Activated CD4-positive, CD25-positive, alpha-beta regulatory T cell treated with anti-CD3 and anti-CD28 coated beads, Interleukin-2, amount 50 U/mL, for 72 hours (primary cell): ENCODE results near the gene CEP128.

Experiments used
- DNase-seq: peaks from one replicate; pipeline ENCODE4 v3.0.0; 2021

Gene CEP128

DNA sequence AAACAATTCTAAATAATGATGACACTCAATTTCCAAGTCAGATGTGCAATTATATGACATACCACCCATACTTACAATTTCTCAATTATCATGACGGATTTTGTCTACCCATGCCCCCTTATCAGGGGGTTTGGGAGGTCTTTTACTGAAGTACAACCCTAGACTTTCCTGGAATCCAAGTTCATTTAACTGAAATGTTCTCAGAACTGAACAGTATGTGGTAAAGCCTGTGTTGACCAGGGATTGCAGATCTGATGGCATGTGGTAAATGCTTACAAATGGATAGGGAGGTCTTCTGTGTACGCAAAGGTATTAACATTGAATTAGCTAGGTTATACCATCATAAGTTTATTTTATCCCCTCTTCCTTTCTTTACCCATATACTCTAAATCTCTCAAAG, 281.8 kb downstream of the CEP128 start:
- no peak for DNase-seq

DNA sequence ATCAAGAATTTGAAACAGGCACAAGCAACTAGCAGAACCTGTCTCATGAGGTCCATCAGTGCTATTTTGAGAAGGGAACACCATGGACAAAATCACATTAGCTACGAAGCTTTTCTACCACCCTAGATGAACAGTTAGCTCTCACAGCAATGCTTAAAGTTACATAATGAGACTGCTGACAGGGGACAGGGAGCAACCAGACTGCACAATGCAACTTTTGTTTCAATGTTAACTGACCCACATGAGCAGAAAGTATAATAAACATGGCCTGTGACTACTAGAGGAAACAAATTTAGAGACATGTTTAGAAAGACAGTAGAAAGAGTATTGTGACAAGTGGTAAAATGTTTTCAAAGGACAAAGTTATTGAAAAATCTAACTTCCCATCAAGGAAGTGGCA, 282.8 kb downstream of the CEP128 start:
- no peak for DNase-seq

DNA sequence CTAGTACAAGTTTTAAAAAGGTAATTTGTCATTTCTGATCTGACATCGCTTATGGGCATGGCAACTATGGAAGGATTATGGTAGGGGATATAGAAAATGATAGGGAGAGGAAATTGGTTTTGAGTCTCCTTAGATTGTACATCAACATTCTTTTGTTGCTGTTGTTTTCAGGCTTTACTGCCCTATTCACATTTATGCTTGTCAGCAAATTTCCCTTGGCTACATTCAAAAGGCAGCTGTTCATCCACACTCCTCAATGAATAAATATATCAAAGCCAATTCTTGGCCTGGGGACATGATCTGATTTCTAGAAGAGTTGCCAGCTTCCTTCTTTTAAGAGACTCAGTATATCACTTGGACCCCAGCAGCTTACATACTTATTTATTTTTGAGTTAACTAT, 283.4 kb downstream of the CEP128 start:
- DNase-seq: no peak

DNA sequence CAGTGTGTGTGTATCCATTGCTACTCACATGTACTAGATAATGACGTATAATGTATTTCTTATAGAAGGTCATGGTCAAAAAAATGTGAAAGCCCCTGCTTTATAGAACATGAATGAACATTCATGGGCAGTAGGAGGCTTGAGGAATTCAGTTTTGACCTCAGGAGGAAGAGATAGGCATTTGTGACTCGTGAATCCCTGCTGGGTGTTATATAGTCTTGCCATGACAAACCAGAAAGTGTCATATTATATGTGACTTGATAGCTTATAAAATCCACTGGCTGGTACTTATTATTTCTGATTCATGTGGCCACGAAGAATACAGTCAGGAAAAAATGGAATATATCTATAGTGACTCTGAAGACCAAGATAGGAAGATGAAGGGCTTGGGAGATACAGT, 287.6 kb downstream of the CEP128 start:
- no peak for DNase-seq

DNA sequence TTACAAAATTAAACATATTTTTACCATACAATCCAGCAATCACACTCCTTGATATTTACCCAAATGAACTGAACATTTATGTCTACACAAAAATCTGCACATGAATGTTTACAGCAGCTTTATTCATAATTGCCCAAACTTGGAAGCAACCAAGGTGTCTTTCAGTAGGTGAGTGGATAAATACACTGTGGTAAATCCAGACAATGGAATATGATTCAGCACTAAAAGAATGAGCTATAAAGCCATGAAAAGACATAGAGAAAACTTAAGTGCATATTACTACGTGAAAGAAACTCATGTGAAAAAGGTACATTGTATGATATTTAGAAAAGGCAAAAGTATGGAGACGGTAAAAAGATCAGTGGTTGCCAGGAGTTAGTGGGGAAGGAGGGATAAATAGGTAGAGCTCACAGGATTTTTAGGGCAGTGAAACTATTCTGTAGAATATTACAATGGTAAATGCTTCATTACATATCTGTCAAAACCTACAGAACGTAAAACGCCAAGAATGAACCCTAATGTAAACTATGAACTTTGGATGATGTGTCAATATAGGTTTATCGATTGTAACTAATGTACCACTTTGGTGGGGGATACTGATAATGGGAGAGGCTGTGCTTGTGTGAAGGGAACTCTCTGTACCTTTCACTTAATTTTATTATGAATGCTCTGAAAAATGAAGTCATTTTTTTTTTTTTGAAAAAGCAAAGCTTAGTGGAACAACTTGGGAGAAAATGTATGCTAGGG, 295.7 kb downstream of the CEP128 start:
- DNase-seq: no peak

DNA sequence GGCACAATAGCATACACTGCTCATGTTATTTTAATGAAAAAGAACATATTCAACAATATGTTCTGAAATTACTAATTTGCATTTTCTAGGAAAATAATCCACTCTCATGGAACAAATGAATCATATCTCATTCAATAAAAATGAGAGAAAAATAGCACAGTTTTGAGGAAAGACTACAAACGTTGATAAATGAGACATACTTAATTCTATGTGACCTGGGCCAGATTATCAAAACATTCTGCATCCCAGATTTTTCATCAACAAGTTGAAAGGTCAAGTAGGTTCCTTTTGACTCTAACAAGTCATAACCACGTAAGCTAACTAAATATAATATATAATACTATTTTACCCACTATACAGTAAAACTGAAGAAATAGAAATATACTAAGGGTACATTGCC, 296.7 kb downstream of the CEP128 start:
- no peak for DNase-seq

DNA sequence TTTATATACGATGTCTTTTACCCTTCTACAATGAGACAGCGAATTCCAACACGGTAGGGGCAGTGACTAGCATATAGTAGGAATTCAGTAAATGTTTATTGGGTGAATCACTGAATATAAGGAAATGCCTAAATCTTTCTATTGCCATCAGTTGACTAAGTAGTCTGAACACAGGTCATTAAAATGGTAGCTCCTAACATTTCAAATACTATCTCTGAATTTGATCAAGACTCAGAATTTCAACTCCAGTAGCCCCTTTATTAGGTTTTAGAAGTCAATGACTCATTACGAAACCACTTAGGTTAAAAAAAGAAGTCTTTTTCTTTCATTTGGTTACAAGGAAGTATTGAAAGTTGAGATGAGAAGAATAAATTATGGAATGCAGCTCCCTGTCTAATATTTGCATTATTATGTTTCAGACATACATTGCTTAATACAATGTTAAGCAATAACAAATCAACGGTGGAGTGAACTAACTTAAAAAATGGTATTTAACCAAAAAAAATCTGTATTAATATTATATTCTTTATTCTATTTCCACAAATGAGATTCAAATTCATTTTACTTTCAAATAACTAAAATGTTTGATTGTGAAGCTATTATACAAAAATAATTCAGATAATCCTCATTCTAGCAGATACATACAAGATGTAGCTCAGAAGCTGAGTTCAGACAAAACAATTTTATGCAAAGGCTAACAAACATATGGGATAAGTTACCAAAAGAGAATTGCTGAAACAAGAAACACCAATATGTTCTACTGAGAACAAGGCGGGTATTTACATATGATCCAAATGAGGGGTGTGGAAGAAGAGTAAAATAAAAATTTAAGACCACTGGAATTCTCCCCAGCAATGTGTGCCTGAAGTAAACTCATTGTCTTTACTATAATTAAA, 302.7 kb downstream of the CEP128 start:
- no peak for DNase-seq

DNA sequence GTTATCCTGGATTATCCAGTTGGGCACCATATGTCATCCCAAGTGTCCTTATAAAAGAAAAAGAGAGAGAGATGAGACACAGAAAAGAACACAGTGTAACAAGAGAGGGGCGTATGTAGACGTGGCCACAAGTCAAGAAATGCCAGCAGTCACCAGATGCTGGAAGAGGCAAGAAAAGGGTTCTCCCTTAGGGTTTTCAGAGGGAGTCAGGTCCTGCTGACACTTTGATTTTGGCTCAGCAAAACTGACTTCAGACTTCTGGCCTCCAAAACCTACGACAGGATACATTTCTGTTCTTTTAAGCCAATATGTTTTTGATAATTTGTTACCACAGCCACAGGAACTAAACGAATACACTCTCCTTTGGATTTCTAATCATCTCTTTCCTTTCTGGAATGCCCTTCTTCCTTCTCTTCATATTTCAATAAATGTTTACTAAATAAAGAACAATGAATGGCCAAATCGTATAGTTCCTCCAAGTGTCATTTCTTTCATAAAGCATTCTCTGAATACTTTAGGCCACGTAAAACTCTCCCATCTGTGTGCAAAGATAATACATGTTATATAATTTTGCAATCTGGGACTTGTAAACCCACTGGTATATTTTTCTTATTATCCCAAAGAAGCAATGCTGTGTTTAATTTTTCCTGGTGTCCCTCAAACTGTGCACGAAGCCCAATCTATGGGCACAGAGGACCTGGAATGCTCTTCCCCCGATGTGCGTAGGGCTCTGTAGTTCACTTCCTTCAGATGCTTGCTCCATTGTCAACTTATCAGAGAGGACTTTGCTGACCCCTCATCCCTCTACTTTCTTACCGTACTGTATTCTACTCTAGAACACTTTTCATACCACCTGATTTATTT, 303.6 kb downstream of the CEP128 start:
- DNase-seq: no peak

DNA sequence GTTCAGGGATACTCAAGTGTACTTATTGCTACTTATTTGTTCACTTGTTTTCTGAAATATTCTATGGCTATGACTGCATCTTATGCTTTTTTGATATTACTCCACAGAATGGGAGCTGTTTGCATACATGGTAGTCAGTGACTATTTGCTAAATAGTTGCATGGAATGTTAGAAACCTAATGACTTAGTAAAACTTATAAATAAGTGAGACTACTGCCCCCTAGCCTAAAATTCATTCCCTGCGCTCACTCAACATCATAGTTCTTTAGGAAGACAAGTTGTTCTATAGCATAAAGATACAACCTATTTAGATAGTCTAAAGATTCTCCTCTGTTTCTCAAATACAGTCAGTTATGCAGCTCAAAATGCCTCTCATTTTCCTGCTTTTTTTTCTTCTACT, 305.5 kb downstream of the CEP128 start:
- DNase-seq: no peak

DNA sequence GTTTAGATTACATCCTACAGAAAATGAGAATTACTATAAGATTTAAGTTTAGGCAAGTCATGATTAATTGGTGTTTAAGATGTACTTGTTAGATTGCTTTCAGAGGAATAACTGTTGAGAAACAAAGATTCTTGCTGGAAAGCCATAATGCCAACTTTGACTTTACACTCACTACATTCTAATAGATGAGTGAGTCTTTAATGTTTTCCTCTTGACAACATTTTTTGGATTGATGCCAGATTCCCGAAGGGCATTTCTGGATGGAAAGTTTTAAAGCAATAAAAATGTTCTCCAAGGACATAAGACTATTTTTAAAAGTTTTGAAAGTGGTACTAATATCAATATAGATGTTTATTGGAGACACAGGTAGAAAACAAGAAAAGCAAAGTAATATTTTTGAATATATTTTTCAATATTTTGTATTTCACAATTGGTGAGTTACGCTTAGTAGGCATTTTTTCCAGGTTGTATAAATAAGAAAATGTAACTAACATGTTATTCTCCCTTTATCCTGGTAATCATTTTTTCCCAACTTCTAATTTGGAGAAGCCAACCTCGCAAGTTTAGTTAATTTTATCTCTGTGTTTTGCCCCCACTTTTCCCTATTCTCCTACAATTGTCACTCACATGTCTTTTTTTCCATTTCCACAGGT, 307.3 kb downstream of the CEP128 start:
- no peak for DNase-seq

DNA sequence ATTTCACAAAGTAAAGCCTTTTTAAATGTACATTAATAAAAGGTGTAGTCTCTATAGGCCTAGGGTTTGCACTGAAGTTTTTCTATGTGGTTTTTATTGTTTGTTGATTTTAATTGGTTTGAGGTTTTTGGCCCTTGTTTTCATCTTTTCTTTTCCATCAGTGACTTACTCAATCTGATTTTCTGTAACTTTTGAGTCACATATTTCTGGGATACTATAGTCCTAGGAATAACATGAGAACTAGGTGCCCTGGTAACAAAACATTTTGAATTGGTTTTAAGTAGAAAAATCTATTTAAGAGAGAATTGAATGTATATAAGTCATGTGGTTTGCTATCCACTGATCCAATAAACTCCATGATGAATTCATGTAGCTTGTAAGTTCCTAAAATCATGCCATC, 311.9 kb downstream of the CEP128 start:
- no peak for DNase-seq

DNA sequence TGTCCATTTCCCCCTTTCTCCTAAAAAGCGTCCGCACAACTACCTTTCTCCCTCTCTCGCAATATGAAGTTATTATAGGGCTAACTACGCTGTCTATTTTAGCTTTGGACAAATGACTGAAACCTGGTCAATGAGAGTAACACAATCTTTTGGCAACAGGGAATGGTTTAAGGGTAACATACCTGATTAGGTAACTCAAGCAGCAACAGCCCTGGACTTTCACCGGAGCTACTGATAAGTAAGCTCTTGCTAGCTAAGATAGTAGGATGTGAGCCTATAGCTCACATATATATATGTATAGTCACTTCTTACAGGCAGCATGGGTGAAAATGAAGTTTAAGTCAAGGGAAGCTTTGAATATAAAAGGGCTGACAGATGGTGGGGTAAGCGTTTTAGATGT, 313.0 kb downstream of the CEP128 start:
- no peak for DNase-seq

DNA sequence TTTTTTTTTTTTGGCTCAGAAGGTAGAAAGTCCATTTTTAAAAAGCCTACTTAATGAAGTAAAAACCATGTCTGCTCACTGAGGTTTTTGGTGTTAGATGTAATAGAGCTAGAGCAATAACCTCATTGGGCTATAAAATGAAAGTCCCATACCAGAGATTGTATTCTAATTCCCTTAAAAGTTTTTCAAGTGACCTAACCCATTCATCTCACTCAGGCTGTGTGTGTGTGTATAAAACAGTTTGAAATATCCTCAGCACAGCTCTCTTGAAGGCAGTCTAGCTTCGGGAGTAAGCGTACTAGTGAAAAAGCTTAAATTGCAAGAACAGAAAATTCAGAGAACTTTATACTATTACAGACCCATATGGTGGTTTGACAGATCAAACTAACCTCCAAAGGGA, 313.8 kb downstream of the CEP128 start:
- no peak for DNase-seq

DNA sequence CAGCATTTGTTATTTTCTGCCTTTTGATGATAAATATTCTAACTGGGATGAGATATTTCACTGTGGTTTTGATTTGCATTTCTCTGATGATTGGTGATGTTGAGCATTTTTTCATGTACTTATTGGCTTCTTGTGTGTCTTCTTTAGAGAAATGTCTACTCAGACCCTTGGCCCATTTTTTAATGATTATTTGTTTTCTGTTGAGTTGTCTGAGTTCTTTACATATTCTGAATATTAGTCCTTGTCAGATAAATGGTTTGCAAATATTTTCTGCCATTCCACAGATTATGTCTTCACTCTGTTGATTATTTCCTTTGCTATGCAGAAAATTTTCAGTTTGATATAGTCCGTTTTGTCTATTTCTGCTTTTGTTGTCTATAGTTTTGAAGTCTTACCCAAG, 317.0 kb downstream of the CEP128 start:
- DNase-seq: no peak

DNA sequence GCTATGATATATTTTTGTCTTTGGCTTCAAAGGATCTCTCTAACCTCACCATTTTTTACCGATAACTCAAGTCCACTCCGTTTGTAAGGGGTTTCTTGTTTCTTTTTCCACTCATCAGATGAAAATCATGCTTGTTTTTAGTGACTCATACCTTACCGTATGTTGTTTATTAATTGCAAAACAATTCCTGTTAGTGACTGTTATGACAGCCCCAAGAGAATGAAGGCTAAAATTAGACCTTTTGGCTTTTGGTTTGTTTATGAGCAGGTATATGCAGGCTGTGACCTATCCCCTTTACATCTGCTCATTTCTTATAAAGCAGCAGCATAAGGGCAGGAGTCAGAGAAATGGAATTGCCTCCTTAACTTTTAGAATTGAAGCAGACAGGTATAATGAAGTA, 319.8 kb downstream of the CEP128 start:
- no peak for DNase-seq

DNA sequence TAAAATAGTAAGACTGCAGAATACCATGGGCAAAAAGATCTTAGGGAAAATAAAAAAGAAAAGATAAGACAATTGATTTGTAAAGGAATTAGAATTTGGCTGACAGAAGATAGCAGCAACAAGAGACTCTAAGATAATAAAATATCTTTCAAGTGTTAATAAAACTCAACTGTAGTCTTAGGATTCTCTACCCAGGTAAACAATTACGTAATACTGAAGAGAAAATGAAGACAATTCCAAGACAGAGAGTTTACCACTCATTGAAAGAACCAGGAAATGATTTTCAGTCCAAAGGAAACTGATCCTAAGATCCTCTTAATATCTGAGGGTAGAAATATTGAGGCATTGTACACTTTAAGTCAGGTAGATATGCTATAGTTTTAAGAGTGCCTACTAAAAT, 321.1 kb downstream of the CEP128 start:
- no peak for DNase-seq

DNA sequence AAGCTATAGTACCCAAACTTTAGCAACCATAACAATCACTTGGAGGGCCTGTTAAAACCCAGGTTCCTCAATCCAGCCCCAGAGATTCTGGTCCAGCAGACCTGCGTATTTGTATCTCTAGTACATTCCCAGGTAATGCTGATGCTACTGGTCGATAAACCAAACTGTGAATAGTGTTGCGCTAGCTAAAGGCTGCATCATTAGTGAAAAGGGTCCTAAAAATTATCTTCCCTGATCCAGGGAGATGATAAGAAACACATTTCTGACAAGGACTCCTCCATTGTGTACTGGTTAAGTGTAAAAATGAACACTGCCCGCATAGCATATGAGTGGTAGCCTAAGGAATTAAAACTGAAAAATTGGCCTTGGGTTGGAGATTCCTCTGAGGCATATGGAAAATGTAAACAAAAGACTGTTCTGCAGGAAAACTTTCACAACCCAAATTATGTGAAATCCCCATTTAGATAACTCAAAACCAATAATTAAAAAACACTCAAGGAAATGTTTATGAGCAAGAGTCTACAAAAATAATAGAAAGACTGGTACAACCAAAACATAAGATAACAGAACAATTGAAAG, 322.7 kb downstream of the CEP128 start:
- DNase-seq: no peak

DNA sequence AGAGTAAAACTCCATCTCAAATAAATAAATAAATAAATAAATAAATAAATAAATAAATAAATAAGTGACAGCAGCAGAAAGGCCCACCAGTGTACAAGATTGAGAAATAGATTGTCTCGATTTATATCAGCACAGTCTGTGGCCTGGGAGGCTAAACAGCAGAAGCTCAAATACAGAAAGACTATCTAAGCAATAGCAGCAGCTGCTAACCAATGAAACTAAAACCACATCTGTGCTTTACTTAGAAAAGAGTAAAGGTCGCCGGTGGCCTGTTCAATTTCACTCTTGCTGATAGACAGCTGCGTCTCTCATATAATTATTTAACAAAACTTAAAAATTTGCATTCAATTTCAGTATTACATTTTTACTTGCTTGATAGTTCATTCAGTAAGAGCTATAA, 325.7 kb downstream of the CEP128 start:
- DNase-seq: no peak

DNA sequence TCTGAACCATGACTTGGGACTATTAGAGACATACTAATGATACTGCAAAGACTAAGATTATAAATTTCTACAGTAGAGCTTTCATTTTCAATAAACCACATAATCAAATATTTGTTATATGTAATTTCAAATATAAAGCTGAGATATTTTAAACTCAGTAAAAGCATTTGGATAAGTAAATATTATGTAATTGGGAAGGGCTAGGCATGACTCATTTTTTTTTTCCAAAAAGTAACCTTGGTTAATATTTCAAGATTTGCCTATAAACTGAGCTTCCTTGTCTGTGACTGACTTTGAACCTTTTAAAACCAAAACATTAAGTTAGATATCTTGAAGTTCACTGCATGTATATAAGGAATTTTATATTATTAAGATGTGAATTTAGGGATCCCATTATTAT, 332.5 kb downstream of the CEP128 start:
- DNase-seq: no peak

DNA sequence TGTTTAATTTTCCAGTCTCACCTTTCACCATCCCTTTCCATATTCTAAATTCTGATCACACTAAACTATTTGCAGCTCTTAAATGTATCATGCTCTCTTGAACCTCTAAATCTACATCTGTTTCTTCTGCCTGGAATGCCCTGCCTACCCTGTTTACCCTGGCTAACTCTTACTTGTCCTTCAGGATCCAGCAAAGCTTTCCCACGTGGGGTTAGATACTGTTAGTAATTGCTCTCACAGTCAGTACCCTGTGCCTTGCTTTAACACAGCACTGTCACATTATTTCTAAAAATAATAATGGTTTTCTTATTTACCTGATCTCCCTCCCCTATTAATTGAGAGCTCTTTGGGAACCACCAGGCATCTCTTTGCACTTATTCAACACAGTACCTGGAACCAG, 333.0 kb downstream of the CEP128 start:
- no peak for DNase-seq

DNA sequence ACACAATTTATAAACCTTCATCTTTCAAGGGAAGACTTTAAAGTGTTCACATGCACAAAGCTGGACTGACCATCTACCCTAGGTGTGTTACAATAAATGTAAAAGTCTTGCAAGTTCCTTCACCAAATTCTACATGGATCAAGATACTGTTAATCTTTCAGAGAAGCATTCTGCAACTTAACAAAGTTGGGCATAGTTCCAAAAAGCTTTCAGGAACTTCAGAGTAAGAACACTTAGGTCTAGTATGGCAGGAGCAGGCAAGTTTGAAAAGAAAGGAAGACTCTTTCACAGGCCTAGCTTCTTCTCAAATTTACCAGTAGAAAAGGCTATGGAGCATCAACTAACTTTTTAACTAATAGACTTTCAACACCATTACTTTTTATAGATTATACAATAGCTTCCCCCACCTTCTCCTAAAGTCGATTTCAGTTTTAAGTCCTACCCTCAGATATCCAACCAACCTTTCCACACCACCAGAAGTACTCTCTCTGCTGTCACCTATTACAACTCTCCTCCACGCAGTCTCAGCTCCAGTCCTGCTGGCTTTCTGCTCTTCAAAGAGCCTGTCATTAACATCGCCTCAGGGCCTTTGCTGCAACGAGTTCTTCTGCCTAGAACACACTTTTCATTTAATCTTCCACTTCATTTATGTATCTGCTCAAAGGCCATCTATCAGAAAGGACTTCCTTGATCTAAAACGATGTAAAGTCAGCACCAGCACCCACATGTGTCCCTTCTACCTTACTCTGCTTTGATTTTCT, 333.9 kb downstream of the CEP128 start:
- DNase-seq: no peak

DNA sequence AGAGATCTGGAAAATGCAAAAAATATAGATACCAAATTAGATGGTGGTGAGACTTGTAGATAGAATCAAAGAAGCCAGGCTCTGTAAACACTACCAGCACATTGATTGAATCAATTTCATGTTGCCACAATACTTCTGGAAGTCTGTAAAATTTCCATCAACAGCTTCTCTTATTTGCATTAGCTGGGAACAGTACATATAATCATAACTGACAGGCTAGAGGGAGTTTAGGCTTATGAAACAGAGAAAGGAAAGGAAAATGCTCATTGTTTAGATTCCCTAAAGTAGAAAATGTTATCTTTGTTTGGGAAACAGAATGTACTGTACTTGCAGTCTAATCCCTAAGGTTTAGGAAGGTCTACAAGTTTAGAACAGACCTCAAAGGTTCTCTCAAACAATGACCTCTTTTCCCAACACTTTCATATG, 335.2 kb downstream of the CEP128 start:
- no peak for DNase-seq
